Stomach (tissue), 9 donors: ENCODE measurements around the gene PIEZO1. TPM values are rescaled to one million over a fixed set of nuclear protein-coding genes. Genes with fewer than 3 reads are reported as not detected.

Experiments used
- DNase-seq, 2 donors: peaks; one replicate each; pipeline versions ENCODE4 v3.0.0 to v3.0.0-alpha.2; 2013 to 2019
- H3K27ac ChIP-seq, 5 donors: fragments of 200-600 bp in 4 of 5; sonication (generic) in 4 of 5; one replicate each; pipeline ENCODE4 v1.5.1; 2013 to 2019; ENCODE audit warnings: mild to moderate bottlenecking in 1 of 5, moderate library complexity in 1 of 5
- H3K27me3 ChIP-seq, 3 donors: fragments of 200-600 bp; sonication (generic); one replicate each; pipeline ENCODE4 v1.5.1; 2017 to 2019; ENCODE audit warnings: mixed run types in 1 of 3
- H3K36me3 ChIP-seq, 4 donors: fragments of 200-600 bp; sonication (generic); 1 replicate in 3 of 4; 2 replicates in 1 of 4; pipeline ENCODE4 v1.5.1; 2016 to 2019
- H3K4me1 ChIP-seq, 4 donors: fragments of 200-600 bp; sonication (generic); one replicate each; pipeline ENCODE4 v1.5.1; 2016 to 2019
- H3K4me3 ChIP-seq, 4 donors: fragments of 200-600 bp; sonication (generic) in 3 of 4; one replicate each; pipeline ENCODE4 v1.5.1; 2016 to 2019; ENCODE audit warnings: mild to moderate bottlenecking in 1 of 4
- H3K9me3 ChIP-seq, 4 donors: fragments of 200-600 bp; sonication (generic); one replicate each; pipeline ENCODE4 v1.5.1; 2016 to 2019
- EP300 ChIP-seq: sonication (generic); formaldehyde crosslinking; IDR thresholded peaks from one replicate; pipeline ENCODE4 v1.6.1; 2017; ENCODE audit warnings: antibody characterized with exemption
- POLR2A ChIP-seq, 4 donors: fragments of 450-650 bp; IDR thresholded peaks; one replicate each; pipeline ENCODE4 v1.6.1; 2016; ENCODE audit warnings: antibody characterized with exemption in 4 of 4, control low read depth in 2 of 4, mild to moderate bottlenecking in 1 of 4, moderate library complexity in 1 of 4
- POLR2AphosphoS5 ChIP-seq, 3 donors: sonication (generic); formaldehyde crosslinking; IDR thresholded peaks; one replicate each; pipeline ENCODE4 v1.6.1; 2016; ENCODE audit warnings: antibody characterized with exemption in 3 of 3
- WGBS, 5 donors: extraction: QIAGEN DNeasy Blood & Tissue Kit in 3 of 5; methylation state at CpG; one replicate each; pipeline versions ENCODE4 v1.1.5 to v1.1.7; 2013 to 2018; 5-methylcytosine and 5-hydroxymethylcytosine counted together
- intact Hi-C: fragments of 100-400 bp; cut with DNase I; formaldehyde crosslinking; loops from one replicate; pipeline ENCODE4 v1.15.1; 2023; ENCODE audit warnings: low total_unique reads
- polyA plus RNA-seq, 3 donors: library from polyadenylated mRNA; stranded (reverse); fragments of 200-250 nt; gene quantifications; one replicate each; pipeline ENCODE4 v1.2.3, GENCODE V29; 2013
- total RNA-seq, 5 donors: library from RNA; depleted of rRNA; stranded (reverse); fragments of >200 nt; gene quantifications; one replicate each; pipeline versions ENCODE4 v1.1.0 to v1.2.3, GENCODE V29; 2014 to 2016
- TF ChIP-seq, protein P1 (sequence below), 7 experiments: fragments of 450-650 bp in 4 of 7; fragments of 200-600 bp in 3 of 7; sonication (generic) in 3 of 7; IDR thresholded peaks; one replicate each; pipeline ENCODE4 v1.5.1; 2016 to 2019; ENCODE audit warnings: antibody characterized with exemption in 7 of 7, control low read depth in 2 of 7, mild to moderate bottlenecking in 1 of 7
- donor health status: healthy with polysubstance abuse.
- donor health status: Bipolar disorder and iron deficiency.
- donor health status: healthy.

PIEZO1 gene
- total and polyA plus RNA-seq, 8 donors, result 43.7 to 171 (median 115) TPM

DNA sequence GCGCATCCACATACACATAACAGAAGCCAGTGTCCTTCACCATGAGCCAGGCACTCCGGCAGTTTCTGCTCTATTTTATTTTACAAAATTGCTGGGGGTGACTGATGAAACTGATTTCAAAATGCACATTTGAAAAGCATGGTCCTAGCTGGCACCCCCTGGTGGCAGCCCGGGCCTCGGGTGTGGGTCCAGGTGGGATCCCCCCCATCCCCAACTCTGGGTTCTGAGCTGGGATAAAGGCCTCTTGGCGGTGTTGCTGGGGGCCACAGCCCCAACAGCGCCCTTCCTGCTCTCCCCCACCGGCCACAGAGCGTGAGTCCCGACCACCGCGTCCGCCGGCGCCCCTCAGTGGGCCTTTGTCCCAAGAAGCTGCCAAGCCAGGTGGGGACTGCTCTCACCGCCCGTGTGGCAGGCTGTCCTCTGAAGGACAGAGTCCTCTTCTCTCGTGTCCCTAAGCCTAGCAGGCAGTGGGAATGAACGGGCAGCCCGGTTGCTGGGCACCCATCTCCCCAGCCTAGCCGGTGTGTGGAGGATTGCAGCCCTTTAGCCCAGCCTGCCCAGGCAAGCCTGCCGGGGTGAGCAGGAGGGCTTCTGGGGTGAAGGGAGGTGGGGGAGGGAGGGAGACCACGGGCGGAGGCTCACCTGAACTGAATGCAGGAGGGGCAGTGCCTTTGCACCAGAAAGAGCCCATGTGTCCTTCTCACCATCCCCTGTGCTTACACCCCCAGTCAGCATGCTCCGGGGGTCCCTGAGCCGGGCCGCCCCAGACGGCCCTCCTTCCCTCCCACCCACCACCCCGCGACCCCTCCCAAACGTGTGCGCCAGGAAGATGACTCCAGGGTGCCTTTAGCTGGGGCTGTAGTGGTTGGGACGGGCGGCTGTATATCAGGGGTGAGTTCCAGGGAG is 99.6 kb downstream of the PIEZO1 start:
- DNase-seq, result peak in 1 of 2 donors; percentile 56
- peaks cover 29 to 59% (median 52%) of the 10 kb centered on the region in 4 donors for H3K4me1 ChIP-seq
- H3K36me3 ChIP-seq, result no peaks in the 10 kb centered on the region
- H3K27me3 ChIP-seq, result peaks cover 5 to 90% (median 34%) of the 10 kb centered on the region in 3 donors
- WGBS, 5 donors, result 4 to 9% (median 5%) methylated on average over 17 to 33 of the region's 33 CpGs
- intact Hi-C loops, result no loop called here
- TF ChIP-seq POLR2A (IDR thresholded peaks at IDR 0.05), result no peak
- TF ChIP-seq EP300, result no peak
- TF ChIP-seq, protein P1, sequence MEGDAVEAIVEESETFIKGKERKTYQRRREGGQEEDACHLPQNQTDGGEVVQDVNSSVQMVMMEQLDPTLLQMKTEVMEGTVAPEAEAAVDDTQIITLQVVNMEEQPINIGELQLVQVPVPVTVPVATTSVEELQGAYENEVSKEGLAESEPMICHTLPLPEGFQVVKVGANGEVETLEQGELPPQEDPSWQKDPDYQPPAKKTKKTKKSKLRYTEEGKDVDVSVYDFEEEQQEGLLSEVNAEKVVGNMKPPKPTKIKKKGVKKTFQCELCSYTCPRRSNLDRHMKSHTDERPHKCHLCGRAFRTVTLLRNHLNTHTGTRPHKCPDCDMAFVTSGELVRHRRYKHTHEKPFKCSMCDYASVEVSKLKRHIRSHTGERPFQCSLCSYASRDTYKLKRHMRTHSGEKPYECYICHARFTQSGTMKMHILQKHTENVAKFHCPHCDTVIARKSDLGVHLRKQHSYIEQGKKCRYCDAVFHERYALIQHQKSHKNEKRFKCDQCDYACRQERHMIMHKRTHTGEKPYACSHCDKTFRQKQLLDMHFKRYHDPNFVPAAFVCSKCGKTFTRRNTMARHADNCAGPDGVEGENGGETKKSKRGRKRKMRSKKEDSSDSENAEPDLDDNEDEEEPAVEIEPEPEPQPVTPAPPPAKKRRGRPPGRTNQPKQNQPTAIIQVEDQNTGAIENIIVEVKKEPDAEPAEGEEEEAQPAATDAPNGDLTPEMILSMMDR (IDR thresholded peaks at IDR 0.05), result peak in 4 of 7 experiments; percentile 18 to 61 (median 26)
- no peak for TF ChIP-seq POLR2AphosphoS5 (IDR thresholded peaks at IDR 0.05)
- peak overlapping the region; percentile 55 to 70 (median 58) for H3K4me3 ChIP-seq
- H3K27ac ChIP-seq, result peak overlapping the region; percentile 74 to 84 (median 81)
- no peaks in the 10 kb centered on the region for H3K9me3 ChIP-seq

DNA sequence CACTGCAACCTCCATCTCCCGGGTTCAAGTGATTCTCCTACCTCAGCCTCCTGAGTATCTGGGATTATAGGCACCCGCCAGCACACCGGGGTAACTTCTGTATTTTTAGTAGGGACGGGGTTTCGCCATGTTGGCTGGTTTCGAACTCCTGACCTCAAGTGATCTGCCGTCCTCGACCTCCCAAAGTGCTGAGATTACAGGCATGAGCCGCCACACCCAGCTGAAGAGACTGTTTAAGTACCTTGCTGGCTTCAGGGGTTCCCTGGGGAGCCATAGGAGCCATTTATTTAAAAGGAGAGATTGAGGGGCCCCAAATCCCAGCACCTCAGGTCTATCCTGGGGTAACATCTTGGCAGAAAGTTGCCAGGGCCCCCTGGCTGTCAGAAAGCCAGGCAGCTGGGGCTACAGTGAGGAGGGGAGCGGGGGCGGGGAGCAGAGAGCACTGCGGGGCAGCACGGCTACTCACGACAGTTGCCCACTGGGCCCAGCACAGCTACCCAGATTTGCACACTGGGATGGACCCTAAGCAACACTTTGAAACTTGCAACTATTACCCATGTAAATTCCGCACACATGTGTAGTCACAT is 100.4 kb downstream of the PIEZO1 start:
- Histone ChIP-seq H3K4me1 (peaks cover 29 to 59% (median 52%) of the 10 kb centered on the region in 4 donors), H3K27me3 (peaks cover 5 to 85% (median 34%) of the 10 kb centered on the region in 3 donors), H3K9me3 (no peaks in the 10 kb centered on the region), H3K4me3 (peak overlapping the region in 3 of 4 donors; percentile 57 to 70 (median 59)), H3K27ac (peak overlapping the region in 1 of 5 donors; percentile 84), H3K36me3 (no peaks in the 10 kb centered on the region)
- TF ChIP-seq POLR2A (IDR thresholded peaks at IDR 0.05), result no peak
- no peak for DNase-seq
- intact Hi-C loops, result no loop called here
- WGBS, 5 donors, result 71 to 80% (median 76%) methylated on average over 12 to 15 of the region's 15 CpGs

DNA sequence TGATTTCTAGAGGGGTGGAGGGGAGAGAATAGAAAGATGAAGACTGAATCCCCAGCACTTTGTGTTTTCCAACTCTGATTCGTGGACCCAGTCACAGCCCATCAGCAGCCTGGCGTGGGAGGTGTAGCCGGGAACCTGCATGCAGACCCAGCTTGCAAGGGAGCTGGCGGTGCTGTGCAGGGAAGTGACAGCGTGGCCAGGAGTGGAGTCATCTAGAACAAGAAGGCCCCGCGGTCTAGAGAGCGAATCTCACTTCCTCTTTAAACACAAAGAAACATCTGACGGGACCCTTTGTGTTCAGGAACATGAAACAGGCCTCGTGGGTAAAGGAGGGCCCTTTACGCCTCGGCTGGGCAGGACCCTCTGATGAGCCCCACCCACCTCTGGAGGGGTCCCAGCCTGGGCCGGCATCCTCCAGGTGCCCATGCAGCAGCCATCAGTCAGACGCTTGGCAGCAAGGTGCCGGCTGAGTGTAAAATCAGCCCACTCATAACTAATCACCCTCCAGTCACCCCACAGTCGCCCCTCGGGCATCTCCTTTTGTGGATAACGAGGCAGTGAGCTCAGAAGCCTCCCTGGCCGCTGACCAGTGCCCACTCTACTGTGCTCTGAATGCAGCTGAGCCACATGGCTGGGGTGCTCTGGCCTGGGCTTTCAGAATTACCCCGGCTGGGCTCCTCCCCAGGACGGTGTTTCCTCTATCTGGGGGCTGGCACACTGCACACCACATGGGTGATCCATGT is 103.1 kb downstream of the PIEZO1 start:
- WGBS, 5 donors, result 31 to 56% (median 54%) methylated on average over 19 to 21 of the region's 21 CpGs
- Histone ChIP-seq H3K36me3 (peaks cover 0 to 11% (median 4%) of the 10 kb centered on the region in 4 donors), H3K27me3 (peaks cover 0 to 77% (median 28%) of the 10 kb centered on the region in 3 donors), H3K9me3 (no peaks in the 10 kb centered on the region), H3K27ac (peak overlapping the region; percentile 7 to 84 (median 63)), H3K4me1 (peaks cover 20 to 41% (median 36%) of the 10 kb centered on the region in 4 donors), H3K4me3 (no peak overlapping the region)
- intact Hi-C loops, result no loop called here
- peak; percentile 66 to 69 for DNase-seq
- TF ChIP-seq POLR2A (IDR thresholded peaks at IDR 0.05), result no peak
- TF ChIP-seq EP300, result no peak
- TF ChIP-seq, protein P1 (IDR thresholded peaks at IDR 0.05), result no peak
- no peak for TF ChIP-seq POLR2AphosphoS5 (IDR thresholded peaks at IDR 0.05)

GRCh38 chr16:88681084-88681680 is 103.8 kb downstream of the PIEZO1 start:
- Histone ChIP-seq H3K4me3 (no peak overlapping the region), H3K27ac (peak overlapping the region in 4 of 5 donors; percentile 37 to 84 (median 70)), H3K36me3 (peaks cover 0 to 18% (median 4%) of the 10 kb centered on the region in 4 donors), H3K4me1 (peaks cover 14 to 34% (median 30%) of the 10 kb centered on the region in 4 donors), H3K9me3 (no peaks in the 10 kb centered on the region), H3K27me3 (peaks cover 0 to 70% (median 28%) of the 10 kb centered on the region in 3 donors)
- peak in 1 of 2 donors; percentile 75 for DNase-seq
- WGBS, 5 donors, result 49 to 60% (median 54%) methylated on average over 9 to 31 of the region's 31 CpGs
- intact Hi-C loops, result no loop called here
- TF ChIP-seq POLR2AphosphoS5 (IDR thresholded peaks at IDR 0.05), result no peak
- TF ChIP-seq, protein P1 (IDR thresholded peaks at IDR 0.05), result peak in 4 of 7 experiments; percentile 7 to 45 (median 32)
